IMR-90 (cell line): ENCODE results near the gene VRK2. TPM values are rescaled to one million over a fixed set of nuclear protein-coding genes. Genes with fewer than 3 reads are reported as not detected.

Source experiments
- ATAC-seq: fragments of 200-7000 bp; cut with Tn5 transposase; 2 replicates; pipeline ENCODE4 v1.9.1; 2020; ENCODE audit warnings: low read depth, mild to moderate bottlenecking, moderate library complexity
- BruUV-seq: library from RNA; stranded (reverse); fragments of 400-500 nt; replicated peaks from 2 replicates; lab custom pipeline; 2021; lab: Mats Ljungman, UMichigan
- CTCF ChIA-PET: fragments of 300-600 bp; formaldehyde crosslinking; extraction: SDS; loops from one replicate; lab custom pipeline; 2021; ENCODE audit warnings: antibody characterized with exemption; lab: Yijun Ruan, JAX
- POLR2A ChIA-PET: fragments of 300-600 bp; sonication (Branson Sonifier 250); formaldehyde crosslinking; loops from one replicate; lab custom pipeline; 2022; ENCODE audit warnings: antibody characterized with exemption; ENCODE audit not compliant: unreplicated experiment; lab: Charles Lee
- DNase-seq: peaks from one replicate; pipeline ENCODE4 v3.0.0; 2013
- H2AFZ ChIP-seq: replicated peaks from 2 replicates; pipeline ENCODE3; 2013; ENCODE audit warnings: low read length, mild to moderate bottlenecking; ENCODE audit not compliant: poor library complexity
- H2AK5ac ChIP-seq: 2 replicates; pipeline ENCODE4 v1.6.1; 2013; ENCODE audit warnings: low read depth, low read length, inconsistent platforms
- H2AK9ac ChIP-seq: replicated peaks from 2 replicates; pipeline ENCODE3; 2013; ENCODE audit warnings: mild to moderate bottlenecking, low read depth, low read length, moderate library complexity; ENCODE audit not compliant: poor library complexity
- H2BK120ac ChIP-seq: 2 replicates; pipeline ENCODE4 v1.6.1; 2013; ENCODE audit warnings: low read depth, low read length, inconsistent platforms
- H2BK15ac ChIP-seq: 3 replicates; pipeline ENCODE4 v1.6.1; 2013; ENCODE audit warnings: low read depth, low read length, inconsistent platforms
- H2BK20ac ChIP-seq: 2 replicates; pipeline ENCODE4 v1.6.1; 2013; ENCODE audit warnings: low read depth, mild to moderate bottlenecking, inconsistent platforms, low read length, moderate library complexity
- H2BK5ac ChIP-seq: 2 replicates; pipeline ENCODE4 v1.6.1; 2013; ENCODE audit warnings: mild to moderate bottlenecking, low read depth, low read length, inconsistent platforms; ENCODE audit not compliant: poor library complexity, severe bottlenecking
- H3K14ac ChIP-seq: replicated peaks from 2 replicates; pipeline ENCODE4 v1.6.1; 2013; ENCODE audit warnings: low read depth, low read length, inconsistent platforms
- H3K18ac ChIP-seq: 2 replicates; pipeline ENCODE4 v1.6.1; 2013; ENCODE audit warnings: low read depth, low read length, control low read depth
- H3K23ac ChIP-seq: 2 replicates; pipeline ENCODE4 v1.6.1; 2013; ENCODE audit warnings: low read depth, low read length, inconsistent platforms
- H3K27ac ChIP-seq: 2 replicates; pipeline ENCODE4 v1.5.1; 2013; ENCODE audit warnings: mild to moderate bottlenecking, control low read depth, low read length; ENCODE audit not compliant: insufficient read depth
- H3K27me3 ChIP-seq: 2 replicates; pipeline ENCODE4 v1.6.1; 2013; ENCODE audit warnings: low read length; ENCODE audit not compliant: control insufficient read depth, insufficient read depth
- H3K36me3 ChIP-seq: 2 replicates; pipeline ENCODE4 v1.6.1; 2013; ENCODE audit warnings: low read length, mixed read lengths; ENCODE audit not compliant: control insufficient read depth, insufficient read depth
- H3K4ac ChIP-seq: 2 replicates; pipeline ENCODE4 v1.6.1; 2013; ENCODE audit warnings: low read depth, low read length, inconsistent platforms
- H3K4me1 ChIP-seq: 2 replicates; pipeline ENCODE4 v1.6.1; 2013; ENCODE audit warnings: low read length, mixed read lengths; ENCODE audit not compliant: control insufficient read depth, insufficient read depth
- H3K4me2 ChIP-seq: 2 replicates; pipeline ENCODE4 v1.6.1; 2013; ENCODE audit warnings: low read depth, mild to moderate bottlenecking, control low read depth, low read length, moderate library complexity
- H3K4me3 ChIP-seq: 2 replicates; pipeline ENCODE4 v1.5.1; 2013; ENCODE audit warnings: low read depth, mild to moderate bottlenecking, control low read depth, low read length, moderate library complexity; ENCODE audit not compliant: insufficient read depth
- H3K56ac ChIP-seq: 2 replicates; pipeline ENCODE4 v1.6.1; 2013; ENCODE audit warnings: low read length, inconsistent platforms; ENCODE audit not compliant: insufficient read depth; ENCODE audit errors: extremely low read depth
- H3K79me1 ChIP-seq, 2 experiments: 2 replicates each; pipeline ENCODE4 v1.6.1; 2013; ENCODE audit warnings: low read length in 2 of 2, inconsistent platforms in 1 of 2, low read depth in 1 of 2
- H3K9ac ChIP-seq: 2 replicates; pipeline ENCODE4 v1.6.1; 2013; ENCODE audit warnings: low read depth, low read length, control low read depth
- H3K9me1 ChIP-seq: 2 replicates; pipeline ENCODE4 v1.6.1; 2013; ENCODE audit warnings: low read length, inconsistent platforms; ENCODE audit not compliant: insufficient read depth
- H3K9me3 ChIP-seq: 2 replicates; pipeline ENCODE4 v1.6.1; 2013; ENCODE audit warnings: low read length; ENCODE audit not compliant: control insufficient read depth, insufficient read depth
- H4K20me1 ChIP-seq: 2 replicates; pipeline ENCODE4 v1.6.1; 2013; ENCODE audit warnings: low read length, inconsistent platforms; ENCODE audit not compliant: insufficient read depth
- H4K5ac ChIP-seq: 2 replicates; pipeline ENCODE4 v1.6.1; 2013; ENCODE audit warnings: mild to moderate bottlenecking, low read depth, low read length, control low read depth
- H4K8ac ChIP-seq, 2 experiments: 2 replicates each; pipeline ENCODE4 v1.6.1; 2013; ENCODE audit warnings: low read depth in 2 of 2, low read length in 2 of 2, control low read depth in 1 of 2, inconsistent platforms in 1 of 2
- H4K91ac ChIP-seq: 2 replicates; pipeline ENCODE4 v1.6.1; 2013; ENCODE audit warnings: low read depth, low read length, inconsistent platforms; ENCODE audit not compliant: insufficient read depth
- BHLHE40 ChIP-seq: fragments of 150-350 bp; IDR thresholded peaks from 2 replicates; pipeline ENCODE4 v1.6.1; 2016; ENCODE audit warnings: mild to moderate bottlenecking, low read depth, low read length
- CEBPB ChIP-seq: IDR thresholded peaks from 2 replicates; pipeline ENCODE4 v1.6.1; 2012; ENCODE audit warnings: low read depth, low read length, improper control_type of control experiment
- FOS ChIP-seq: fragments of 150-350 bp; IDR thresholded peaks from 2 replicates; pipeline ENCODE4 v1.6.1; 2016; ENCODE audit warnings: low read depth, low read length
- MAZ ChIP-seq: IDR thresholded peaks from 2 replicates; pipeline ENCODE4 v1.6.1; 2012; ENCODE audit warnings: low read depth, mild to moderate bottlenecking, low read length, improper control_type of control experiment, moderate library complexity, borderline replicate concordance
- MXI1 ChIP-seq: IDR thresholded peaks from 2 replicates; pipeline ENCODE4 v1.6.1; 2012; ENCODE audit warnings: low read depth, mild to moderate bottlenecking, low read length, moderate library complexity, borderline replicate concordance
- NFE2L2 ChIP-seq: fragments of 150-350 bp; IDR thresholded peaks from 2 replicates; pipeline ENCODE4 v1.6.1; 2016; ENCODE audit warnings: low read depth, mild to moderate bottlenecking, low read length
- RAD21 ChIP-seq: IDR thresholded peaks from 2 replicates; pipeline ENCODE4 v1.6.1; 2012; ENCODE audit warnings: low read length, improper control_type of control experiment
- WGBS, 2 experiments: methylation state at CpG; one replicate each; pipeline versions ENCODE4 v1.1.5 to v1.1.7; 2013; ENCODE audit warnings: missing lambda C conversion rate in 2 of 2; ENCODE audit not compliant: insufficient read length in 1 of 2; ENCODE audit errors: extremely low coverage in 2 of 2; 5-methylcytosine and 5-hydroxymethylcytosine counted together
- dilution Hi-C: fragments of 300-500 bp; cut with HindIII; formaldehyde crosslinking; loops from one replicate; pipeline ENCODE4 v1.14.3; 2018; ENCODE audit warnings: low sequenced_read_pairs; ENCODE audit not compliant: unreplicated experiment
- in situ Hi-C: fragments of 300-500 bp; cut with MboI; formaldehyde crosslinking; loops from 3 replicates; pipeline ENCODE4 v1.14.3; 2019; ENCODE audit warnings: low sequenced_read_pairs, inconsistent platforms, mixed read lengths
- intact Hi-C: fragments of 100-400 bp; cut with micrococcal nuclease; formaldehyde crosslinking; loops from 2 replicates; pipeline ENCODE4 v1.10.0; 2022
- polyA plus RNA-seq, 3 experiments: library from polyadenylated mRNA; depleted of rRNA; stranded (reverse); fragments of >200 nt; gene quantifications; 2 replicates each; pipeline ENCODE4 v1.2.3, GENCODE V29; 2012; ENCODE audit warnings: low replicate concordance in 1 of 3
- total RNA-seq: library from RNA; depleted of rRNA; stranded (reverse); fragments of >200 nt; gene quantifications from 2 replicates; pipeline ENCODE4 v1.2.3, GENCODE V29; 2012
- TF ChIP-seq, protein P1 (sequence below): conservative IDR thresholded peaks from 2 replicates; pipeline ENCODE4 v1.5.1; 2012; ENCODE audit warnings: mild to moderate bottlenecking, low read depth, low read length, improper control_type of control experiment
- TF ChIP-seq, protein P2 (sequence below): fragments of 150-350 bp; IDR thresholded peaks from 2 replicates; pipeline ENCODE4 v1.6.1; 2016; ENCODE audit warnings: low read depth, mild to moderate bottlenecking, low read length, moderate library complexity, borderline replicate concordance
- TF ChIP-seq, protein P3 (sequence below): fragments of 150-350 bp; IDR thresholded peaks from 2 replicates; pipeline ENCODE4 v1.6.1; 2017; ENCODE audit warnings: mild to moderate bottlenecking, antibody characterized with exemption, low read length, low read depth

VRK2 gene
- total and polyA plus RNA-seq, 2 of the 4 experiments (the other 2 are of a cell fraction) = 12.2 to 22.8 TPM

DNA sequence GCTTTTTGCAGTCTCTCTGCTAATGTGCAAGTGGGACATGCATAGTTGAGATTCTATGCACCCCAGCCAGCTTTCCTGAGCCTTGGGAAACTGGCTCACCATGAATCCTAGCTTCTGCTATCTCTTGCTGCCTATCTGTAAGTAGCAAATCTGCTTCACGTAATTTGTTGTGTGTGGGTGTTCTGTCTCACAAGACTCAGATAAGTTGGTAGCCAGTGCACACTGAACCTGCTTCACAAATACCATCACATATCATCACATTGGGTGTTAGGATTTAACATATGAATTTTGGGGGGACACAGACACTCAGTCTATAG lies 13.9 kb upstream of the VRK2 start:
- no peak overlapping the region; the same call in 1 of the 2 replicates for H3K56ac ChIP-seq
- peak overlapping the region in 1 of 2 experiments; percentile 46; a peak in 1 of 4 replicates for H4K8ac ChIP-seq
- no peaks in the 10 kb centered on the region for H4K20me1 ChIP-seq
- no peak for TF ChIP-seq MAZ
- TF ChIP-seq, protein P1, sequence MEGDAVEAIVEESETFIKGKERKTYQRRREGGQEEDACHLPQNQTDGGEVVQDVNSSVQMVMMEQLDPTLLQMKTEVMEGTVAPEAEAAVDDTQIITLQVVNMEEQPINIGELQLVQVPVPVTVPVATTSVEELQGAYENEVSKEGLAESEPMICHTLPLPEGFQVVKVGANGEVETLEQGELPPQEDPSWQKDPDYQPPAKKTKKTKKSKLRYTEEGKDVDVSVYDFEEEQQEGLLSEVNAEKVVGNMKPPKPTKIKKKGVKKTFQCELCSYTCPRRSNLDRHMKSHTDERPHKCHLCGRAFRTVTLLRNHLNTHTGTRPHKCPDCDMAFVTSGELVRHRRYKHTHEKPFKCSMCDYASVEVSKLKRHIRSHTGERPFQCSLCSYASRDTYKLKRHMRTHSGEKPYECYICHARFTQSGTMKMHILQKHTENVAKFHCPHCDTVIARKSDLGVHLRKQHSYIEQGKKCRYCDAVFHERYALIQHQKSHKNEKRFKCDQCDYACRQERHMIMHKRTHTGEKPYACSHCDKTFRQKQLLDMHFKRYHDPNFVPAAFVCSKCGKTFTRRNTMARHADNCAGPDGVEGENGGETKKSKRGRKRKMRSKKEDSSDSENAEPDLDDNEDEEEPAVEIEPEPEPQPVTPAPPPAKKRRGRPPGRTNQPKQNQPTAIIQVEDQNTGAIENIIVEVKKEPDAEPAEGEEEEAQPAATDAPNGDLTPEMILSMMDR = no peak
- no peak for TF ChIP-seq CEBPB
- TF ChIP-seq NFE2L2 = no peak
- TF ChIP-seq RAD21 = no peak
- TF ChIP-seq BHLHE40 = no peak
- TF ChIP-seq, protein P2, sequence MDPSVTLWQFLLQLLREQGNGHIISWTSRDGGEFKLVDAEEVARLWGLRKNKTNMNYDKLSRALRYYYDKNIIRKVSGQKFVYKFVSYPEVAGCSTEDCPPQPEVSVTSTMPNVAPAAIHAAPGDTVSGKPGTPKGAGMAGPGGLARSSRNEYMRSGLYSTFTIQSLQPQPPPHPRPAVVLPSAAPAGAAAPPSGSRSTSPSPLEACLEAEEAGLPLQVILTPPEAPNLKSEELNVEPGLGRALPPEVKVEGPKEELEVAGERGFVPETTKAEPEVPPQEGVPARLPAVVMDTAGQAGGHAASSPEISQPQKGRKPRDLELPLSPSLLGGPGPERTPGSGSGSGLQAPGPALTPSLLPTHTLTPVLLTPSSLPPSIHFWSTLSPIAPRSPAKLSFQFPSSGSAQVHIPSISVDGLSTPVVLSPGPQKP = no peak
- TF ChIP-seq, protein P3, sequence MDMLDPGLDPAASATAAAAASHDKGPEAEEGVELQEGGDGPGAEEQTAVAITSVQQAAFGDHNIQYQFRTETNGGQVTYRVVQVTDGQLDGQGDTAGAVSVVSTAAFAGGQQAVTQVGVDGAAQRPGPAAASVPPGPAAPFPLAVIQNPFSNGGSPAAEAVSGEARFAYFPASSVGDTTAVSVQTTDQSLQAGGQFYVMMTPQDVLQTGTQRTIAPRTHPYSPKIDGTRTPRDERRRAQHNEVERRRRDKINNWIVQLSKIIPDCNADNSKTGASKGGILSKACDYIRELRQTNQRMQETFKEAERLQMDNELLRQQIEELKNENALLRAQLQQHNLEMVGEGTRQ = no peak
- no peak for TF ChIP-seq FOS
- no peak for TF ChIP-seq MXI1
- ATAC-seq = no peak; the same call in 1 of the 2 replicates
- no peaks in the 10 kb centered on the region for H3K79me1 ChIP-seq
- H4K91ac ChIP-seq = peak overlapping the region; percentile 73; the same call in 1 of the 2 replicates
- 0 out of 2 replicates have a peak overlapping the region, but pooled peaks have one; percentile 27 for H3K14ac ChIP-seq
- H2BK15ac ChIP-seq = peak overlapping the region; percentile 49; the same call in 2 of the 3 replicates
- H3K23ac ChIP-seq = no peak overlapping the region
- H2AK9ac ChIP-seq = no peak overlapping the region
- no CpG with 5 or more reads among the region's 1 CpG for WGBS, 2 experiments
- no TSS peak for BruUV-seq
- H3K27me3 ChIP-seq = no peaks in the 10 kb centered on the region
- H3K36me3 ChIP-seq = no peaks in the 10 kb centered on the region
- peak overlapping the region; percentile 84; the same call in 1 of the 2 replicates for H2BK20ac ChIP-seq
- in situ Hi-C loops (no loop called here), dilution Hi-C loops (no loop called here), intact Hi-C loops (no loop called here)
- no peak overlapping the region for H2AFZ ChIP-seq
- H2AK5ac ChIP-seq = peak overlapping the region; percentile 62; the same call in 1 of the 2 replicates
- H4K5ac ChIP-seq = no peak overlapping the region
- no peak overlapping the region for H3K4me3 ChIP-seq
- H3K9me1 ChIP-seq = peaks cover 7% of the 10 kb centered on the region; the same call in 1 of the 2 replicates
- H2BK5ac ChIP-seq = peak overlapping the region; percentile 73
- ChIA-PET POLR2A (no interaction called here), CTCF (no interaction called here)
- DNase-seq = peak; percentile 29
- H3K4me2 ChIP-seq = no peak overlapping the region
- no peak overlapping the region for H3K27ac ChIP-seq
- H2BK120ac ChIP-seq = peak overlapping the region; percentile 74
- peak overlapping the region; percentile 68 for H3K4ac ChIP-seq
- H3K9me3 ChIP-seq = peaks cover 4% of the 10 kb centered on the region
- no peak overlapping the region for H3K9ac ChIP-seq
- H3K18ac ChIP-seq = peak overlapping the region; percentile 81; the same call in 1 of the 2 replicates
- H3K4me1 ChIP-seq = peaks cover 6% of the 10 kb centered on the region
